ENCODE measurements around the gene PLEKHA6. TPM values are rescaled to one million over a fixed set of nuclear protein-coding genes. Genes with fewer than 3 reads are reported as not detected.

PLEKHA6 gene
- total and polyA plus RNA-seq, 2 experiments from 2014 or later, result 2.8 to 6.2 TPM

- Mint-ChIP-seq H3K27me3 (ENCODE audit: insufficient read depth, low read depth, poor library complexity) (peaks cover 12% of the 10 kb centered on the region), H3K4me1 (peaks cover 42% of the 10 kb centered on the region), H3K27ac (0 out of 2 replicates have a peak overlapping the region, but pooled peaks have one; percentile 52), H3K4me3 (no peak overlapping the region), H3K9me3 (no peaks in the 10 kb centered on the region), H3K36me3 (ENCODE audit: low read depth) (peaks cover 22% of the 10 kb centered on the region)
- Histone ChIP-seq H2AFZ (no peak overlapping the region), H3K27ac (ENCODE audit: low read depth) (no peak overlapping the region), H4K20me1 (replicated peaks; ENCODE audit: insufficient read depth) (no peaks in the 10 kb centered on the region), H3K79me2 (replicated peaks; ENCODE audit: insufficient read depth) (no peaks in the 10 kb centered on the region), H3K4me3 (no peak overlapping the region), H3K4me1 (ENCODE audit: insufficient read depth) (peaks cover 32% of the 10 kb centered on the region), H3K36me3 (ENCODE audit: insufficient read depth) (no peaks in the 10 kb centered on the region), H3K27me3 (ENCODE audit: insufficient read depth) (no peaks in the 10 kb centered on the region), H3K9me2 (ENCODE audit: insufficient read depth) (no peaks in the 10 kb centered on the region), H3F3A (replicated peaks; ENCODE audit: low read depth) (peaks cover 5% of the 10 kb centered on the region; the same call in 1 of the 2 replicates), H3K4me2 (no peak overlapping the region)
- TF ChIP-seq CREB1 (CRISPR knock-in tag; IDR thresholded peaks at IDR 0.05; ENCODE audit: low read depth) (no peak), EZH2 (IDR thresholded peaks at IDR 0.05; ENCODE audit: low read depth, unreplicated experiment) (no peak), REST (IDR thresholded peaks at IDR 0.05; ENCODE audit: unreplicated experiment) (peak; percentile 5), CTCF (conservative IDR thresholded peaks at IDR 0.05; ENCODE audit: low read depth in 2 of 2) (peak; percentile 86 to 98)
- DNase-seq (ENCODE audit: low spot score) (peak; percentile 88), ATAC-seq (peak; percentile 77)
These were observed 101.3 kb downstream of the PLEKHA6 start for GRCh38 chr1:204258213-204259115.

GRCh38 chr1:204257446-204257845 is 102.3 kb downstream of the PLEKHA6 start:
- Histone ChIP-seq H3K9me2 (ENCODE audit: insufficient read depth) (no peaks in the 10 kb centered on the region), H3K36me3 (ENCODE audit: insufficient read depth) (no peaks in the 10 kb centered on the region), H3F3A (replicated peaks; ENCODE audit: low read depth) (peaks cover 5% of the 10 kb centered on the region; the same call in 1 of the 2 replicates), H4K20me1 (replicated peaks; ENCODE audit: insufficient read depth) (no peaks in the 10 kb centered on the region), H3K4me2 (no peak overlapping the region), H3K4me3 (no peak overlapping the region), H3K79me2 (replicated peaks; ENCODE audit: insufficient read depth) (no peaks in the 10 kb centered on the region), H3K27ac (ENCODE audit: low read depth) (no peak overlapping the region), H3K27me3 (ENCODE audit: insufficient read depth) (no peaks in the 10 kb centered on the region), H3K4me1 (ENCODE audit: insufficient read depth) (peaks cover 32% of the 10 kb centered on the region), H2AFZ (no peak overlapping the region)
- H3K27ac Mint-ChIP-seq, result no peak overlapping the region
- H3K36me3 Mint-ChIP-seq (ENCODE audit: low read depth), result peaks cover 22% of the 10 kb centered on the region
- no peak overlapping the region for H3K4me3 Mint-ChIP-seq
- ATAC-seq, result no peak
- peaks cover 13% of the 10 kb centered on the region for H3K27me3 Mint-ChIP-seq (ENCODE audit: insufficient read depth, low read depth, poor library complexity)
- peaks cover 48% of the 10 kb centered on the region for H3K4me1 Mint-ChIP-seq
- TF ChIP-seq POLR2AphosphoS5 (IDR thresholded peaks at IDR 0.05; ENCODE audit: low read depth) (no peak), EZH2phosphoT487 (IDR thresholded peaks at IDR 0.05; ENCODE audit: unreplicated experiment) (no peak), ZNF114 (CRISPR knock-in tag; IDR thresholded peaks at IDR 0.05) (no peak), CTCF (conservative IDR thresholded peaks at IDR 0.05; ENCODE audit: low read depth in 2 of 2) (no peak), NANOG (IDR thresholded peaks at IDR 0.05; ENCODE audit: borderline replicate concordance) (no peak)
- no peaks in the 10 kb centered on the region for H3K9me3 Mint-ChIP-seq
- DNase-seq (ENCODE audit: low spot score), result no peak

Measured in GM23338 (cell line).